ENCODE data around the gene ADM2.

The ADM2 gene

GRCh38 chr22:50468626-50469025, 12.7 kb upstream of the ADM2 start:
- no peaks in the 10 kb centered on the region for H3K9me3 ChIP-seq (ENCODE audit: low read depth, low read length)
- no peak overlapping the region for H3K4me3 ChIP-seq
- DNase-seq (ENCODE audit: low read depth, low spot score): no peak
- no peak for TF ChIP-seq EZH2 (IDR thresholded peaks at IDR 0.05)
- no peak for TF ChIP-seq POLR2AphosphoS5 (IDR thresholded peaks at IDR 0.05; ENCODE audit: borderline replicate concordance, low read depth, low read length)
- TF ChIP-seq FOXP2 (optimal IDR thresholded peaks at IDR 0.05; ENCODE audit: control extremely low read depth, extremely low read length, insufficient read depth): no peak
- H3K9ac ChIP-seq (ENCODE audit: insufficient read length): no peak overlapping the region
- H3K27ac ChIP-seq: no peak overlapping the region
- peaks cover 16% of the 10 kb centered on the region; the same call in 1 of the 2 replicates for H3K36me3 ChIP-seq (ENCODE audit: insufficient read depth, low read length)

GRCh38 chr22:50469377-50470305, 11.7 kb upstream of the ADM2 start:
- TF ChIP-seq EZH2 (IDR thresholded peaks at IDR 0.05): no peak
- TF ChIP-seq POLR2AphosphoS5 (IDR thresholded peaks at IDR 0.05; ENCODE audit: borderline replicate concordance, low read depth, low read length): no peak
- Histone ChIP-seq H3K9ac (ENCODE audit: insufficient read length) (no peak overlapping the region), H3K9me3 (ENCODE audit: low read depth, low read length) (no peaks in the 10 kb centered on the region), H3K4me3 (peak overlapping the region; percentile 30; the same call in 1 of the 2 replicates), H3K36me3 (ENCODE audit: insufficient read depth, low read length) (peaks cover 13% of the 10 kb centered on the region; the same call in 1 of the 2 replicates), H3K27ac (no peak overlapping the region)
- no peak for DNase-seq (ENCODE audit: low read depth, low spot score)

- no peak overlapping the region for H3K9ac ChIP-seq (ENCODE audit: insufficient read length)
- H3K9me3 ChIP-seq (ENCODE audit: low read depth, low read length): no peaks in the 10 kb centered on the region
- no peak for DNase-seq (ENCODE audit: low read depth, low spot score)
- no peak overlapping the region for H3K27ac ChIP-seq
- no peak overlapping the region for H3K4me3 ChIP-seq
- TF ChIP-seq EZH2 (IDR thresholded peaks at IDR 0.05) (no peak), FOXP2 (optimal IDR thresholded peaks at IDR 0.05; ENCODE audit: control extremely low read depth, extremely low read length, insufficient read depth) (no peak), POLR2AphosphoS5 (IDR thresholded peaks at IDR 0.05; ENCODE audit: borderline replicate concordance, low read depth, low read length) (no peak)
- H3K36me3 ChIP-seq (ENCODE audit: insufficient read depth, low read length): peaks cover 9% of the 10 kb centered on the region; the same call in 1 of the 2 replicates
Observed at GRCh38 chr22:50470491-50470890, 10.9 kb upstream of the ADM2 start.

GRCh38 chr22:50471197-50471847, 10.0 kb upstream of the ADM2 start:
- H3K36me3 ChIP-seq (ENCODE audit: insufficient read depth, low read length): peaks cover 9% of the 10 kb centered on the region; the same call in 1 of the 2 replicates
- no peaks in the 10 kb centered on the region for H3K9me3 ChIP-seq (ENCODE audit: low read depth, low read length)
- no peak for DNase-seq (ENCODE audit: low read depth, low spot score)
- H3K9ac ChIP-seq (ENCODE audit: insufficient read length): no peak overlapping the region
- TF ChIP-seq FOXP2 (optimal IDR thresholded peaks at IDR 0.05; ENCODE audit: control extremely low read depth, extremely low read length, insufficient read depth) (no peak), POLR2AphosphoS5 (IDR thresholded peaks at IDR 0.05; ENCODE audit: borderline replicate concordance, low read depth, low read length) (no peak), EZH2 (IDR thresholded peaks at IDR 0.05) (no peak)
- no peak overlapping the region for H3K27ac ChIP-seq
- no peak overlapping the region for H3K4me3 ChIP-seq

DNA sequence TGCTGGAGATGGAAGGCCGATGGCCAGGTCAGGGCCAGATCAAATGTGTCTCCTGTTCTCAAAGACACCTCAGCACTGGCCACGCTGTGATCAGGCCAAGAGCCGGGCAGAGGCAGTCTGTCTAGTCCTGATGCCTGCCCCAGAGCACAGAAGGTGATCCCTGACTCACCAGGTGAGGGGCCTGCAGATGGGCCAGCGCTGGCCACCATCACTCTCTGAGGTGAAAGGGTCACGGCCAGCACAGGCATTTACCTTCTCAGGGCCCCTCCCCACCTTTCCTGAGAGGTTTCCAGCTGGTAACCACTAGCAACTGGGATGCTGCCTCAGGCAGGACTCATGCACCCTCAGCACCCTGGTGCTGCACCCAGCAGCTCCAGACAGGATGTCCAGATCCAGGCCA, 9.4 kb upstream of the ADM2 start:
- DNase-seq (ENCODE audit: low read depth, low spot score): no peak
- no peak overlapping the region for H3K27ac ChIP-seq
- no peak overlapping the region for H3K4me3 ChIP-seq
- no peaks in the 10 kb centered on the region for H3K9me3 ChIP-seq (ENCODE audit: low read depth, low read length)
- no peak overlapping the region for H3K9ac ChIP-seq (ENCODE audit: insufficient read length)
- H3K36me3 ChIP-seq (ENCODE audit: insufficient read depth, low read length): peaks cover 5% of the 10 kb centered on the region; the same call in 1 of the 2 replicates
- TF ChIP-seq POLR2AphosphoS5 (IDR thresholded peaks at IDR 0.05; ENCODE audit: borderline replicate concordance, low read depth, low read length) (no peak), EZH2 (IDR thresholded peaks at IDR 0.05) (no peak), FOXP2 (optimal IDR thresholded peaks at IDR 0.05; ENCODE audit: control extremely low read depth, extremely low read length, insufficient read depth) (no peak)

GRCh38 chr22:50473088-50473487, 8.3 kb upstream of the ADM2 start:
- no peak overlapping the region for H3K27ac ChIP-seq
- H3K9me3 ChIP-seq (ENCODE audit: low read depth, low read length): no peaks in the 10 kb centered on the region
- peak overlapping the region; percentile 91 for H3K4me3 ChIP-seq
- DNase-seq (ENCODE audit: low read depth, low spot score): no peak
- H3K9ac ChIP-seq (ENCODE audit: insufficient read length): no peak overlapping the region
- H3K36me3 ChIP-seq (ENCODE audit: insufficient read depth, low read length): no peaks in the 10 kb centered on the region; the same call in 1 of the 2 replicates
- TF ChIP-seq EZH2 (IDR thresholded peaks at IDR 0.05): no peak
- TF ChIP-seq POLR2AphosphoS5 (IDR thresholded peaks at IDR 0.05; ENCODE audit: borderline replicate concordance, low read depth, low read length): no peak
- TF ChIP-seq FOXP2 (optimal IDR thresholded peaks at IDR 0.05; ENCODE audit: control extremely low read depth, extremely low read length, insufficient read depth): no peak

GRCh38 chr22:50473855-50474671, 7.3 kb upstream of the ADM2 start:
- DNase-seq (ENCODE audit: low read depth, low spot score): no peak
- TF ChIP-seq FOXP2 (optimal IDR thresholded peaks at IDR 0.05; ENCODE audit: control extremely low read depth, extremely low read length, insufficient read depth): no peak
- TF ChIP-seq POLR2AphosphoS5 (IDR thresholded peaks at IDR 0.05; ENCODE audit: borderline replicate concordance, low read depth, low read length): no peak
- no peak for TF ChIP-seq EZH2 (IDR thresholded peaks at IDR 0.05)
- H3K9ac ChIP-seq (ENCODE audit: insufficient read length): peak overlapping the region; percentile 90
- no peak overlapping the region for H3K27ac ChIP-seq
- no peaks in the 10 kb centered on the region for H3K9me3 ChIP-seq (ENCODE audit: low read depth, low read length)
- H3K4me3 ChIP-seq: peak overlapping the region; percentile 91
- no peaks in the 10 kb centered on the region for H3K36me3 ChIP-seq (ENCODE audit: insufficient read depth, low read length)

Data from SK-N-MC (cell line).